ENCODE data around the gene CUL1.
"Not testable (repeated sequence)": the region's sequence is repeated elsewhere in the genome, so short reads cannot be mapped to it uniquely, and the experiment has no call there.

The CUL1 gene

GRCh38 chr7:148697256-148698006 lies 1.3 kb upstream of the CUL1 start:
- no peak for DNase-seq (ENCODE audit: low read depth)

GRCh38 chr7:148698007-148698396 lies 701 bp upstream of the CUL1 start:
- no peak for DNase-seq (ENCODE audit: low read depth)

GRCh38 chr7:148699024-148699781 lies 500 bp downstream of the CUL1 start:
- DNase-seq (ENCODE audit: low read depth) = no peak

GRCh38 chr7:148699782-148700629 lies 1.3 kb downstream of the CUL1 start:
- no peak for DNase-seq (ENCODE audit: low read depth)

GRCh38 chr7:148700661-148701064 lies 2.0 kb downstream of the CUL1 start:
- no peak for DNase-seq (ENCODE audit: low read depth)

GRCh38 chr7:148701414-148701813 lies 2.7 kb downstream of the CUL1 start:
- DNase-seq (ENCODE audit: low read depth) = no peak

GRCh38 chr7:148702876-148703670 lies 4.4 kb downstream of the CUL1 start:
- DNase-seq (ENCODE audit: low read depth) = no peak

- DNase-seq (ENCODE audit: low read depth) = not testable (repeated sequence)
Measured at GRCh38 chr7:148703671-148703962, 4.9 kb downstream of the CUL1 start.

GRCh38 chr7:148704189-148704588 lies 5.5 kb downstream of the CUL1 start:
- no peak for DNase-seq (ENCODE audit: low read depth)

GRCh38 chr7:148704970-148705369 lies 6.3 kb downstream of the CUL1 start:
- no peak for DNase-seq (ENCODE audit: low read depth)

- no peak for DNase-seq (ENCODE audit: low read depth)
Measured at GRCh38 chr7:148706368-148706767, 7.7 kb downstream of the CUL1 start.

- DNase-seq (ENCODE audit: low read depth) = no peak
Measured at GRCh38 chr7:148708026-148708885, 9.6 kb downstream of the CUL1 start.

GRCh38 chr7:148709014-148709413 lies 10.3 kb downstream of the CUL1 start:
- DNase-seq (ENCODE audit: low read depth) = no peak

- not testable (repeated sequence) for DNase-seq (ENCODE audit: low read depth)
Measured at GRCh38 chr7:148710426-148710825, 11.7 kb downstream of the CUL1 start.

GRCh38 chr7:148711191-148712102 lies 12.7 kb downstream of the CUL1 start:
- DNase-seq (ENCODE audit: low read depth) = no peak

GRCh38 chr7:148712678-148713329 lies 14.1 kb downstream of the CUL1 start:
- DNase-seq (ENCODE audit: low read depth) = no peak

- no peak for DNase-seq (ENCODE audit: low read depth)
Measured at GRCh38 chr7:148714498-148714897, 15.8 kb downstream of the CUL1 start.

- no peak for DNase-seq (ENCODE audit: low read depth)
Measured at GRCh38 chr7:148715027-148715426, 16.3 kb downstream of the CUL1 start.

- no peak for DNase-seq (ENCODE audit: low read depth)
Measured at GRCh38 chr7:148717266-148717793, 18.6 kb downstream of the CUL1 start.

Measured in non-pigmented ciliary epithelial cell (primary cell).